ENCODE measurements around the gene ADAMTS7.

DNA sequence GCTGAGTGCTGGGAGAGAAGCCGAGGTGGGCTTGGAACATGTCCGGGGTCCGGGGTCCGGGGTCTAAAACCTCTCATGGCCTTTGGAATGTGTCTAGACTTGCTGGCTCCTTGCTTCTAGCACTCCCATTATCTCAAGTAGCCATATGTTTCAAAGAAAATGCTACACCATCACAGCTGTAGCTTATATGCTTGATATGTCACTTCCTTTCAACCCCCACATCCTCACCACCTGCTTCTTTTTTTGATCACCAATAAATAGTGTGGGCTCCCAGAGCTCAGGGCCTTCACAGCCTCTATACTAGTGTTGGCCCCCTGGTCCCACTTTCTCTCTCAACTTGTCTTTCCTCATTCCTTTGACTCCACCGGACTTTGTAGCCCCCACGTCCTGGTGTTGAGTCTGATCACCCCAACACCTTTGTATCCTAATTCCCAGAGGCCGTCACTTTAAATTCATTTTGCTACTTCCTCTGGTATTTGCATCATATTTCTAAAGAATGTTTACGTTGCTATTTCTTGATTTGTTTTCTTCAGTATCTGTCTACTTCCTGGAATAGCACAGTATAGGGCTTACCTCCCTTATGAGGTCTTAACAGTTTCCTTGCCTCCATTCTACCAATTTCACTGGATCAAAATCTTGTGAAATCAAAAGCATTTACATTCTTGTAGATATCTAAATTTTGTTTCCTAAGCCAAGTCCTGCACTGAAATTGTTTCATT, 98.3 kb downstream of the ADAMTS7 start:
- TF ChIP-seq, protein P1, sequence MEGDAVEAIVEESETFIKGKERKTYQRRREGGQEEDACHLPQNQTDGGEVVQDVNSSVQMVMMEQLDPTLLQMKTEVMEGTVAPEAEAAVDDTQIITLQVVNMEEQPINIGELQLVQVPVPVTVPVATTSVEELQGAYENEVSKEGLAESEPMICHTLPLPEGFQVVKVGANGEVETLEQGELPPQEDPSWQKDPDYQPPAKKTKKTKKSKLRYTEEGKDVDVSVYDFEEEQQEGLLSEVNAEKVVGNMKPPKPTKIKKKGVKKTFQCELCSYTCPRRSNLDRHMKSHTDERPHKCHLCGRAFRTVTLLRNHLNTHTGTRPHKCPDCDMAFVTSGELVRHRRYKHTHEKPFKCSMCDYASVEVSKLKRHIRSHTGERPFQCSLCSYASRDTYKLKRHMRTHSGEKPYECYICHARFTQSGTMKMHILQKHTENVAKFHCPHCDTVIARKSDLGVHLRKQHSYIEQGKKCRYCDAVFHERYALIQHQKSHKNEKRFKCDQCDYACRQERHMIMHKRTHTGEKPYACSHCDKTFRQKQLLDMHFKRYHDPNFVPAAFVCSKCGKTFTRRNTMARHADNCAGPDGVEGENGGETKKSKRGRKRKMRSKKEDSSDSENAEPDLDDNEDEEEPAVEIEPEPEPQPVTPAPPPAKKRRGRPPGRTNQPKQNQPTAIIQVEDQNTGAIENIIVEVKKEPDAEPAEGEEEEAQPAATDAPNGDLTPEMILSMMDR (conservative IDR thresholded peaks at IDR 0.05 in 1 of 2, IDR thresholded peaks at IDR 0.05 in 1 of 2; ENCODE audit: low read depth in 1 of 2, low read length in 2 of 2), result no peak
- no peak for TF ChIP-seq EZH2 (IDR thresholded peaks at IDR 0.05; ENCODE audit: low read length, missing control alignments)

All from fibroblast of lung (primary cell).